ENCODE data around the gene FAM174C.
A peak's percentile ranks its signal among the peaks of the same experiment; 100 is the strongest.
"Not testable (repeated sequence)": the region's sequence is repeated elsewhere in the genome, so short reads cannot be mapped to it uniquely, and the experiment has no call there.

Gene FAM174C

DNA sequence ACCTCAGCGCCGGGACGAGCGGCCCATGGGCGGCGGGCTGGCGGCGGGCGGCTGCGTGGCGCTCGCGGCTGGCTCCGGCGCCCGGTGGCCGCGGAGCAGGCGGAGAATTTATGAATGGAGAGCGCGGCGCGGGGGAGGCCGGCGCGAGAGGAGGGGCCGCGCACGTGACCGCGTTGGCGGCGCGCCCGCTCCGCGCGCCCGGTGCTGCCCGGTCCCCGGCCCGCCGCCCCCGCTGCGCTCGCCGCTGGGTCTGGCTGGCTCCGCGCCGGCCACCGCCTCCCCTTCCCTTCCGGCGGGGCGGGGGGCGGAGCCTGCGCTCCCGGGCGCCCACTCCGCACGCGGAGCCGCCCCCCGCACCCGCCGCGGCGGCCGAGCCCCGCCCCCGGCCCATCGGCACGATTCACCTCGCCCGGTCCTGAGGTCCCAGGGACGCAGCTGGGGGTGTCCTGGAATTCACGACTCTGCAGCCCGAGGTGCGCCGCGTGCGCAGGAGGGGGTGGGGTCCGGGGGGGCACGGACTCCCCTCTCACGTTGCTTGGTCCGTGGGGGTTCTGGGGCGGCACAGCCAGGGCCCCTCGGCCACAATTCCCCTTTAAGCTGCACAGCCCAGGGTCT lies 37.5 kb upstream of the FAM174C start, which contains the start of gene CBARP:
CBARP (minus strand) TSS at position 252 of the 615 bp plus-strand sequence. CDS start 1,905 bp downstream, outside the sequence.
- DNase-seq: peak; percentile 59

DNA sequence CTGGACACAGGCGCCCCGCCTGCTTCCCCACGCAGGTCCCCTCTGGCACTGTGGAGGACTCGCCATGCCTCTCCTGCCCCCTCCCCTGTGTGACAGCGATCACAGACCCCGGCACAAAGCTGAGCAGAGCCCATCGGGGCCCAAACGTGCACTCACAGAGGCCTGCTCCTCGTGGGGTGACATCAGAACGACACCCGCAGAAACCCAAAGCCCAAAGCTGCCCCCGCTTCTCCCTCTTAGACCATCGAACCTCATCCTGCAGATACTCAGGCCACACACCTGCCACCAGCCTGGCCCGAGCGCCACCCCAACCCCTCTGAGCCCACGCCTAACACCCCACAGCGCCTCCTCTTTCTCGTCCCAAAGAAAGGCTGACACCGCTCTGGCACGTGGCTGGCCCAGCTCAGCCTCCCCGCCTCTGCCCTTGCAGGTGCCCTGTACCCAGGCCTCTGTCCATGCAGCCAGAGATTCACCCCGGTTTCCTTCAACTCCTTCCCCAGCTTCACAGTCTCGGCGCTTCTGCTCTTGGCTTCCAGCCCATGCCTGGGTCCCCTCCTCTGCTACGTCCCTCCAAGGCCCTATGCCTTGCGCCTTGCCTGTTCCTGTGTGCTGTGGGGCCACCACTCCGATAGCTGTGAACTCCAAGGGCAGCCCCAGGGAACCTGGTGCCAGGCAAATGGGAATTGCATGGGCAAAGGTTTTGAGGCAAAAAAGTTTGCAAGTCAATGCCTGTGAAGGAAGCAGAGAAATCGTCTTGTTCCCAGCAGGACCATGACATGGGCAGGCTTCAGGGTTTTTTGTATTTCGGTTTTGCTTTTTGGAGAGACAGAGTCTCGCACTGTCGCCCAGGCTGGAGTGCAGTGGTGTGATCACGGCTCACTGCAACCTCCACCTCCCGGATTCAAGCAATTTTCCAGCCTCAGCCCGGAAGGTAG lies 36.7 kb upstream of the FAM174C start:
- DNase-seq: no peak

DNA sequence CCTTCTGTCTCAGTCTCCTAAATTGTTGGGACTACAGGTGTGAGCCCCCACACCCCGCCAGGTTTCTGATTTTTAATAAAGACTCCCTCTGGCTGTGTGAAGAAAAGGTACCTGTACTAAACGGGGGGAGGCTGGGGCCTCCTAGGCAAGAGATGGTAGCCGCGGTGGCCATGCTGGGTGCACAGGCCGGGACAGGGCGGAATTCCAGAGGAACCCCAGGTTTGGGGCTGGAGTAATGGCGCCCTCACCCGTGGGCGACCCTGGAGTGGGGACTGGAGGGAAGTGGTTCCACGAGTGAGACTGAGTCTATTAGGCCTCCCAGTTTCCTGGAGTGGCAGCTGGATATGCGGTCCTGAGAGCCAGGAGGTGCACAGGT lies 35.9 kb upstream of the FAM174C start:
- no peak for DNase-seq

DNA sequence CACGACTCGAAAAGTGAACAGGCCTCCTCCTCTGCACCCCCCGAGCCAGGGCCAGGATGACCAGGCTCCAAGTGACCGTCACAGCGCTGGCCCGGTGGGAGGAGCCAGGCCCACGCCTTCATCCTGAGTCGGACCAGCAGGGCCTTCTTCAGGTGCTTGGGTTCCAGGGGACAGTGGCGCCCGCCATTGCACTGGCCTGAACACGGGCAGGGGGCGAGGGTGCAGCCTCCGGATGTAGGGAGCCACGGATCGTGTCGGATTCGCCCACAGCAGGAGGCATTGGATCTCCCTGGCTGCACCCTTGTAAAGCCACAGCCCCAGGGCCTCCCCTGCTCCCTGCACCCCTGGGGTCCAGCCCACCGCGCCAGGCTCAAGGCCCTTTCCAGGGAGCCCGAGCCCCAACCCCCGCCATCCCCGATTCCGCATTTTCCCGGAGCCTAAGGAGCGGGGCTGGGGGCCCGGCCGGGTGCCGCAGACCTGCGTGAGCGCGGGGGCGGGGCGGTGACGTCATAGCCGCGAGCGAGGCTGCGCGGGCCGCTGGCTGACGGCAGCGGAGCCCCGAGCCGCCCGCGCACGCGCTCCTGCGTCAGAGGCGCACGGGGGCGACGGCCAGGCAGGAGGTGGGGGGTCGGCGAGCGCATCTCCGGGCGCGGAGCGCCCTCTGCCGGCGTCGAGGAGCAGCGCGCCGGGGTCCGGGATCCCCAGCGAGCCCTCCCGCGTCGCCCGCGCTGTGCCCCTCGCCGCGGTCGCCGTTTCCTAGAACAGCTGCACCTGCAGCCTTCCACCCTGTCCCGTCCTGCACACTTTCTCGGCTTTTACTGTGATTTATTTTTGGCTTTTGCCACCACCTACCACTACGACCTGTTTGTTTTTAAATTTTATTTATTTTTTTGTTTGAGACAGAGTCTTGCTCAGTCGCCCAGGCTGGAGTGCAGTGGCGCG lies 35.3 kb upstream of the FAM174C start:
- DNase-seq: peak; percentile 89

DNA sequence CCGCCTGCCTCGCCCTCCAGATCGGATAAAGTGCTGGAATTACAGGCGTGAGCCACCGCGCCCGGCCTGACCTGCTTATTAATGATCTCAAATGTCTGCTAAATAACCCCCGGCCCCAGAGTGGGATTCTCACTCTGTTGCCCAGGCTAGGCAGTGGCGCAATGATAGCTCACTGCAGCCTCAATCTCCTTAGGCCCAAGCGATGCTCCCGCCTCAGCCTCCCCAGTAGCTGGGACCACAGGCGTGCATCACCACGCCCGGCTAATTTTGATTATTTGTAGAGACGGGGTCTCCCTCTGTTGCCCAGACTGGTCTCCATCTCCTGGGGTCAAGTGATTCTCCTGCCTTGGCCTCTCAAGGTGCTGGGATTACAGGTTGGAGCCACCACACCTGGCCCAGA lies 34.4 kb upstream of the FAM174C start:
- peak; percentile 23 for DNase-seq

DNA sequence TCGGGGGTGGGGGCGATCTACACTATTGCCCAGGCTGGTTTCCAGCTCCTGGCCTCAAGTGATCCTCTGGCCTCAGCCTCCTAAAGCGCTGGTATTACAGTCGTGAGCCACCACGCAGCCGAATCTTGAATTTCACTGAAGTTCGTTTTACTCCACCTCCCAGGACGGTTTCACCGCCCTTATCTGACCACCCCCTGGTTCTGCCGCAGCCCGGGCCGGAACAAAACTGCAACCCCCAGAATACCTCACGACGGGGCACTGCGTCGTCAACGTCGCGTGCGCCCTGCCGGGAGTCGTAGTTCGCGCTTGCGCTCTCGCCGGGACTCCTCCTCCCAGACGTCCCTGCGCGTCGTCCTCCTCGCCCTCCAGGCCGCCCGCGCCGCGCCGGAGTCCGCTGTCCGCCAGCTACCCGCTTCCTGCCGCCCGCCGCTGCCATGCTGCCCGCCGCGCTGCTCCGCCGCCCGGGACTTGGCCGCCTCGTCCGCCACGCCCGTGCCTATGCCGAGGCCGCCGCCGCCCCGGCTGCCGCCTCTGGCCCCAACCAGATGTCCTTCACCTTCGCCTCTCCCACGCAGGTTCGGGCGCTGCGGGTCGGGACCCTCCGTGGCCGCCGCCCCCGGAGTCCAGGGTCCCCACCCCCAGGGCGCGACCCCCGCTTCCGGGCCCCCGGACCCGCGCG lies 33.8 kb upstream of the FAM174C start, which contains the start of gene ATP5F1D:
ATP5F1D (plus strand) TSS at position 335 of the 679 bp plus-strand sequence; CDS start at position 435, 100 bp downstream.
- DNase-seq: peak; percentile 94

DNA sequence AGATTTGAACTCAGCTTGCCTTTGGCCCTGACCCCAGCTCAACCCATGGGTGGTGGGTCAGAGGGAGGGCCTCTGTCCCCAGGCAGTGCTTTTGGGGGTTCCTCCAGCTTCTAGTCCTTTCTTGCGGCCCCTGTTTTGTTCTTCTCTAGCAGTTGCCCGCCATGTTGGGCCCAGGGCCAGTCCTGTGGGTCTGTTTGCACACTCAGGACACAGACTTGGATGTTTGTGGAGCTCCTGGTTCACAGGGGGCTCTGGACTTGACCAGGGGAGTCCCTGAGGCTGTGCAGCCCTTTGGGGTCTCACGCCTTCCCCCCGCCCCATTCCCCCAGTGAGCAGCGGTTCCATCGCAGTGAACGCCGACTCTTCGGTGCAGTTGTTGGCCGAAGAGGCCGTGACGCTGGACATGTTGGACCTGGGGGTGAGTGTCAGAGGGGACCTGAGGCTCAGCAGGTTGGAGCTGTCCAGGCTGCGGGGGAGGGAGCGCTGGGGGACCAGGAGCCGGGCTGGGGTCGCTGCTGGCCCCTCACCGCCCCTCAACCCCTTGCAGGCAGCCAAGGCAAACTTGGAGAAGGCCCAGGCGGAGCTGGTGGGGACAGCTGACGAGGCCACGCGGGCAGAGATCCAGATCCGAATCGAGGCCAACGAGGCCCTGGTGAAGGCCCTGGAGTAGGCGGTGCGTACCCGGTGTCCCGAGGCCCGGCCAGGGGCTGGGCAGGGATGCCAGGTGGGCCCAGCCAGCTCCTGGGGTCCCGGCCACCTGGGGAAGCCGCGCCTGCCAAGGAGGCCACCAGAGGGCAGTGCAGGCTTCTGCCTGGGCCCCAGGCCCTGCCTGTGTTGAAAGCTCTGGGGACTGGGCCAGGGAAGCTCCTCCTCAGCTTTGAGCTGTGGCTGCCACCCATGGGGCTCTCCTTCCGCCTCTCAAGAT lies 31.3 kb upstream of the FAM174C start:
- peak; percentile 81 for DNase-seq

DNA sequence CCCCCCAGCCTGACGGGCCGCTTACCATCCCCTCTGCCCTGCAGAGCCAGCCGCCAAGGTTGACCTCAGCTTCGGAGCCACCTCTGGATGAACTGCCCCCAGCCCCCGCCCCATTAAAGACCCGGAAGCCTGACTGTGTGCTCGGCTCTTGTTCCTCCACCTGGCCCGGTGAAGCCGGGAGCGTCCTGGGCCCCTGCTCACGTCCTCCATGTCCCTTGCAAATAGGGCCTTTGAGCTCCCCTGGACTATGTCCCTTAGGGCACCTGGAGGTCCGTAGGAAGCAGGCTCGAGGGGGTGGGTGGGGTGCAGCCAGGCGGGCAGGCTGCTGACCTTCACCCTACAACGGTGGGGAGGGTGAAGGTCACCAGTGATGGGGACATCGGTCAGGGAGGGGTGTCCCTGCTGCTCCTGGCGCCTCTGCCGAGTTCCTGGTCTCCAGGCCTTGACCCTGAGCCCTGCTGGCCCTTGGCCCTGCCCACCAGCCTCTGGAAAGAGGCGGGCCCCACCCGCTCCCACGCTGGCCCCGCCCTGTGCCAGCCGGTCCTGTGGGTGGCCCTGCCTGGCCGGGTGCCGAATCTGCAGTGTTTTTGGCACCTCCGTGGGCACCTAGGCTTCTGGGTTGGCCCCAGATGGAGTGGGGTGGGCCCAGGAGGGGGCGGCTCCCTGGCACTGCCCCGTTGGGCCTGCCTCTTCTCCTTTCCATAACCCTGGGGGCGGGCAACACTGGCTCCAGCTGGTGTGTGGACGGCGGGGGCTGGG lies 30.5 kb upstream of the FAM174C start:
- DNase-seq: no peak

DNA sequence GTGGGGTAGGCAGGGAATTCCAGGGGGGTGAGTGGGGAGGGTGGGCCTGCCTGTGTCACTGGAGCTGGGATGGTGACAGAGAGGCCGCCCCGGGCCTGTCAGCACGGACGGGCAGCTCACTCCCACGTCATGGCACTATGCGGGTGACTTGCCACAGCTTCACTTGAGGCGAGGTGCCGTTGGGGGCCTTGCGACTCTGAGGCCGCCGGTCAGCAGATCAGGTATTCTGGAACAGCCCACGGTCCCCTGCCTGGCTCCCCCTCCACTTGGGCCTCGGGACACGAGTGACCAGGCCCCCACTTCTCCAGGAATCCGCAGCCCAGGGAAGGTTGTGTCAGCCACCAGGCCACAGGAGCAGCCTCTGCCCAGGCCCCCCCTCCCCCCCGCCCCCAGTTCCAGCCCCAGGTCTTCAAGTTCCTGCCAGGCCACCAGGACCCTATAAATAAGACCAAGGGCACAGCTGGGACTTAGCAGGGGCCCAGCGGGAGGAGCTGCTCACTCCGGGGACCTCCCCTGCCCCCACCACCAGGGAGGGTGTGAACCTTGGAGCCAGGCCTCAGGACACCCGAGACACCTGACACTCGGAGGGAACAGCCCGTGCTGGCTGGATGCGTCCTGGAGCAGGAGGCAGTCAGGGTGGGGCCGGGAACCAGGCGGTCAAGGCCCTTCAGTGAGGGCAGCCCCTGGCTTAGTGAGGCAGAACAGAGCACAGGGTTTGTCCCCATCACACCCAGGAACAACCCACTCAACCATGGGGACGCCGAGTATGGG lies 29.7 kb upstream of the FAM174C start:
- peak; percentile 26 for DNase-seq

DNA sequence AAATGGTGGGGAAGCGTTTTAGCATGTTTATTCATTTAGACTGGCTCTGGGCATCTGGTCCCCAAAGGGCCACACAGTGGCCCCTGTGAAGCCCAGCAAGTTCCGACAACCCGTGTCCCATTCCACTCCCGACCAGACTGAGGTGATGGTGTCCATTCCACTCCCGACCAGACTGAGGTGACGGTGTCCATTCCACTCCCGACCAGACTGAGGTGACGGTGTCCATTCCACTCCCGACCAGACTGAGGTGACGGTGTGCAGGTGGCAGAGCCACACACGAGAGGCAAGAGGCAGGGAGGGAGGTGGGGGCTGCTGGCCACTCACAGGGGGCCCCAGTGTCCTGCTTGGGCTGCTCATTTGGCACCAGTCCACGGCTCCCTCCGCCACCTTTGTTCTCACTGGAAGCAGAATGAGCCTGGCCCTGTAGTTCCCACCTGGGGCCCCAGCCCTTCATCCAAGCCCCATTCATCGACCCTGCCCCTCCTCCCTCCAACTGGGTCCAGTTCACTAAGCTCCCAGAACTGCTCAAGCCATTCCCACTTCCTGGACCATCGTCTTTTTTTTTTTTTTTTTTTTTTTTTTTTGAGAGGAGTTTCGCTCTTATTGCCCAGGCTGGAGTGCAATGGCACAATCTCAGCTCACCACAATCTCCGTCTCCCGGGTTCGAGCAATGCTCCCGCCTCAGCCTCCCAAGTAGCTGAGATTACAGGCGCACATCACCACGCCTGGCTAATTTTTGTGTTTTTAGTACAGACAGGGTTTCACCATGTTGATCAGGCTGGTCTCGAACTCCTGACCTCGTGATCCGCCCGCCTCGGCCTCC lies 28.9 kb upstream of the FAM174C start:
- DNase-seq: not testable (repeated sequence)

DNA sequence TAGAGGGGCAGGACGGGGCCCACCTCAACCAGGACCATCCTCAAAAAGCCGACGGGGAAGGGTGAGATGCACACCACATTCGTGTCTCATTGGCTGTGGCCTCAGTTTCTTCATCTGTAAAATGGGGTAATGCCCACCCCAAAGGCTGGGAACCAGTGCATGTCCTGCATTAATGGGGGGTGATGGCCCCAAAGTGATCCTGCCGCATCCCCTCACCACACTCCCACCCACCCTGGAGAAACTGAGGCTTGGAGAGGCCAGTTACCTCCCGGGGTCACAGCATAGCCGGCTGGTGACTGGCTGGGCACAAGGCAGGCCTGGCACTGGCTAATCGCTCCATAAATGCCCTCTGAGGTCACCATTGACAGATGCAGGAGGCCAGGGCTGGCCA lies 27.6 kb upstream of the FAM174C start:
- no peak for DNase-seq

DNA sequence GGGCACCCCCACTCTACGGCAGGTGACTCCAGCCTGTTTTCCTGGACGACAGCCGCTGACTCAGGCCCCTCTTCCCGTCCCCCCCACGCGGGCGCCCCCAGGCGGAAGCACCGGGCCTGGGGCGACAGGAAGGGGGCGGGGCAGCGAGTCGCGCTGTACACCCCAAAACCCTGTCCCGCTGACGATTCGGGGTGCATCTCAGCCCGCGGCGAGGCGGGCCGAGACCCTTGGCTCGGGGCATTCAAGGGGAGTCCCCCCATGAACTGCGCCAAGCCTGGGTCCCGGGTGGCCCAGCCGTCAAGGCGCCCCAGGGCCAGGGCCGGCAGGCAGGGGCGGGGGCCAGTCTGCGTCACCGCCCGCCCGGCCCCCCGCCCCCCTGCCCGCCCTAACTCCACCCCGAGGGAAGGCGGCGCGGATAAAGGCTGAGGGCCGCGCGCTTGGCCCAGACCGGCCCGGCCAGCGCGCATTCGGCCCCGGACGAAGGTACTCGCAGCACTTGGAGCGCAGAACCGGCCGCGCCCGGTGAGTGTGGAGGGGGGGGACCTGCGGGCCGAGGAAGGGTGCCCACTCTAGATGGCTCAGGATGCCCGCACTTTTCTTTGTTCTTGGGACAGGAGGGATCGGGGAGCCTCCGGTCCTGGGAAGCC lies 27.1 kb upstream of the FAM174C start, which contains the start of gene MIDN:
MIDN (plus strand) TSS at position 445 of the 647 bp plus-strand sequence. CDS start 1,714 bp downstream, outside the sequence.
- peak; percentile 77 for DNase-seq

DNA sequence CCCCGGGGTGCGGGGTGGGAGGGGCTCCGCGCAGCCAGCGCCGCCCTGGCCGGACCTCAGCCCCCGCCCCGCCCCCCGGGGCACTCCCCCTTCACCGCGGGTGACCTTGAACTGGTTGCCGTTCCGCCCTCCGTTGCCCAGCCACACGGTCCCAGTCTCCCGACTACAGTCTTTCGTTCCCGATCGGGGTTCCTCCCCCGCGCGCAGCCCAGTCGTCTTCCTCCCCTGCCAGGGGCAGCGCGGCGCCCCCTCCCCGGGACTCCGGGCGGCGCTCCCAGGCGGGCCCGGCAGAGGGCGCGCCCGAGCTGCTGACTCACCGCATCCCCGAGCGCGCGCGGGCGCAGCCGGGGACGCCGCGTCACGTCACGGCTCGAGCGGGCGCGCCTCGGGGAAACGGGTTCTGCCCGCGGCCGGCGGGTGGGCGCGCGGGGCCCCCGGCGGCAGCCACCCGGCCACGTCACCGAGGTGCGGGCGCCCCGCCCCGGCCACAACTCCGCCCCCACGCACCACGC lies 26.5 kb upstream of the FAM174C start:
- peak; percentile 77 for DNase-seq

DNA sequence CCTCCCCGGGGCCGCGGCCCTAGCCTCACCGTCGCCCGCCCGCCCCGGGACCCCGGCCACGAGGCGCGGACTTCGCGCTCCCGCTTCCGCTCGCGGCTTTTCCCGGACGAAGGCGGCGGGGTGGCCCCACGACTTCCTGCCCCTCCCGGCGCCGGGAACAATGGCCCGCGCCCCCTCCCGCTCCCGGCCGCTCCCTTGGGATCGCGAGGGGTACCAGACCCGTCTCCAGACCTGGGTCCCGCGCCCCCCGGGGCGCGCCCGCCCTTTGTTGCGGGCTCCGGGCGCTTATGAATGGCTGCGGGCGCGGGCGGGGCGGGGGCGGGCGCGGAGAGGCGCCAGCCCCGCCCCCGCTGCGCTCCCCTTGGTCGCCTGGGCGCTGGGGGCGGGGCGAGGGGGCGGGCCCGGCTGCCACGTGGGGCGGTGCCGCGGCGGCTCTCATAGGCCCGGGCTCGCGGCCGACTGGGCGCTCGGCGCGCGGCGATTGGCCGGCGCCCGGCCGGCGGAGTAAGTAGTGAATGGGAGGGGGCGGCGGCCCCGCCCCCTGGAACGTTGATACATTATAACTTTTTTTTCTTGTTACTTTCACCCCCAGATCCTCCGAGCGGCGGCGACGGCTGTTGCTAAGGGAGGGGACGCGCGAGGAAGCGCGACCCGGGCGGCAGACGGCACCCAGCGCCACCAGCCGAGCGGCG lies 25.9 kb upstream of the FAM174C start:
- peak; percentile 92 for DNase-seq

DNA sequence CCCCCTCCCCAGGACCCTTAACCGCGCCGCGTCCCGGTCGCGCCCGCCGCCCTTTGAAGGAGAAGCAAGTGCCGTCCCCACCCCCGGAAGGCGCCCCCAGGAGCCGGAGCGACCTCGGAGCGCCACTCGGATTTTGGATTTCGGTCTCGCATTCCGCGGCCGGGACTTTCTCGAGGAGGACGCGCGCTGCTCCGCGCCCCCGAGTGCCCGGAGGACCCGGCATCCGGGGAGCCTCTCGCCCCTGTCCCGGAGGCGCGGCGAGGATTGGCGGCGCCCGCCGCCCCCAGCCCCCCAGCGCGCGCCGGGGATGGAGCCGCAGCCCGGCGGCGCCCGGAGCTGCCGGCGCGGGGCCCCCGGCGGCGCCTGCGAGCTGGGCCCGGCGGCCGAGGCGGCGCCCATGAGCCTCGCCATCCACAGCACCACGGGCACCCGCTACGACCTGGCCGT lies 25.3 kb upstream of the FAM174C start:
- DNase-seq: no peak

DNA sequence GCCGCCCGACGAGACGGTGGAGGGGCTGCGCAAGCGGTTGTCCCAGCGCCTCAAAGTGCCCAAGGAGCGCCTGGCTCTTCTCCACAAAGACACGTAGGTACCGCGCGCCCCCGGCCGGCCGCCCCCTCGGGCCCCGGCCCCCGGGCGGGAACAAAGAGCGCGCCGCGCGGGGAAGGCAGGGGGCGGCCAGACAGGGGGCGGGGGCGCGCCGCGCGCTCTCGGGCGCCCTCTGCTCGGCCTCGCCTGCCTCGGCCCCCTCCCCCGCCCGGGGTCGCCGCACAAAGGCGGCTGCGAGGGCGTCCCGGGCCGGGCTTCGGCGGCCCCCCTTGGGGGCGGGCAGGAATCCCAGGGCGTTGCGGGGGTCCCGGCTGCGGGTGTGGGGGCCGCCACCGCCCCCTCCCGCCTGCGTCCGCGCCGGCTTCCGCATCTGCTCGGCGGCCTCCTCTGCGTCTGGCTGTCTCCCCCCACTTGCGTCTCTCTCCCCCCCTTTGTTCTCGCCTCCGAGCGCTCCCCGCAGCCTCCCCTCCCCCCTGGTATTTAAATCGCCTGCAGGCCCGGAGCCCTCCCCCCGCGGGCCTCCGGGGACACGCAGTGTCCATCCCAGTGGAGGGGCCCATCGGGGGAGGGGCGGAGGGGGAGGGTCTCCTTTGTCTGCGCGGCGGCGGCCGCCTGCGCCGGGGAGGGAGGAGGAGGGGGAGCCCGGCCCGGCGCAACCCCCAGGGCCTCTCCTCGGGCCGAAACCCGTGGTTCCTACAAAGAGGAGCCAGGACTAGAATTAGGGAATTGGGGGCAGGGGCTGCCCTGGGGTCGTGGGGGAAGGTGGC lies 24.7 kb upstream of the FAM174C start:
- DNase-seq: peak; percentile 91

All from NCI-H82 (cell line).